B cell (primary cell): Measurements from ENCODE around the gene HES1. TPM values are rescaled to one million over a fixed set of nuclear protein-coding genes. Genes with fewer than 3 reads are reported as not detected.

ENCODE experiments used
- ATAC-seq: fragments of 200-7000 bp; cut with Tn5 transposase; one replicate; pipeline ENCODE4 v1.10.0; 2021; ENCODE audit warnings: low read depth, mild to moderate bottlenecking, moderate number of reproducible peaks, moderate library complexity
- CTCF ChIA-PET: fragments of 350-600 bp; sonication (Branson Sonifier 250); formaldehyde crosslinking; loops from one replicate; lab custom pipeline; 2021; ENCODE audit warnings: antibody characterized with exemption, inconsistent platforms; lab: Charles Lee
- POLR2A ChIA-PET: fragments of 350-600 bp; sonication (Branson Sonifier 250); formaldehyde crosslinking; loops from one replicate; lab custom pipeline; 2021; ENCODE audit warnings: antibody characterized with exemption; lab: Charles Lee
- DNase-seq: peaks from one replicate; pipeline ENCODE4 v3.0.0; 2013
- H2AFZ ChIP-seq: 2 replicates; pipeline ENCODE4 v1.6.1; 2012; ENCODE audit warnings: mild to moderate bottlenecking, low read depth, low read length; ENCODE audit not compliant: insufficient read depth, poor library complexity, severe bottlenecking
- H3K27ac ChIP-seq, 2 donors: 1 replicate in 1 of 2; 2 replicates in 1 of 2; pipeline ENCODE4 v1.5.1; 2012 to 2013; ENCODE audit warnings: low read length in 2 of 2, mild to moderate bottlenecking in 2 of 2, moderate library complexity in 1 of 2
- H3K27me3 ChIP-seq, 4 experiments: fragments of 200-600 bp in 1 of 4; sonication (generic) in 1 of 4; replicated peaks in 1 of 4; 1 replicate in 2 of 4; 2 replicates in 2 of 4; pipeline versions ENCODE4 v1.6.1 to v1.7.0; 2013 to 2016; ENCODE audit warnings: low read length in 3 of 4, mild to moderate bottlenecking in 2 of 4, mixed read lengths in 1 of 4, moderate library complexity in 1 of 4; ENCODE audit not compliant: insufficient read depth in 4 of 4, control insufficient read depth in 3 of 4; ENCODE audit errors: control extremely low read depth in 1 of 4
- H3K36me3 ChIP-seq, 2 experiments: replicated peaks in 1 of 2; 1 replicate in 1 of 2; 2 replicates in 1 of 2; pipeline versions ENCODE4 v1.6.1 to v1.7.1; 2013; ENCODE audit warnings: low read length in 1 of 2; ENCODE audit not compliant: insufficient read depth in 2 of 2, control insufficient read depth in 1 of 2; ENCODE audit errors: control extremely low read depth in 1 of 2, extremely low read depth in 1 of 2
- H3K4me1 ChIP-seq, 2 donors: fragments of 200-600 bp in 1 of 2; sonication (generic) in 1 of 2; 1 replicate in 1 of 2; 2 replicates in 1 of 2; pipeline versions ENCODE4 v1.5.1 to v1.6.1; 2013 to 2017; ENCODE audit warnings: low read length in 2 of 2; ENCODE audit not compliant: control insufficient read depth in 2 of 2, insufficient read depth in 2 of 2
- H3K4me2 ChIP-seq: replicated peaks from 2 replicates; pipeline ENCODE3; 2012; ENCODE audit warnings: mild to moderate bottlenecking, low read depth, low read length; ENCODE audit not compliant: poor library complexity, severe bottlenecking
- H3K4me3 ChIP-seq, 5 experiments: fragments of 200-600 bp in 1 of 5; sonication (generic) in 1 of 5; 1 replicate in 3 of 5; 2 replicates in 2 of 5; pipeline versions ENCODE4 v1.5.1 to v1.7.0; 2011 to 2016; ENCODE audit warnings: low read length in 4 of 5, mild to moderate bottlenecking in 4 of 5, low read depth in 2 of 5, control low read depth in 1 of 5, moderate library complexity in 1 of 5; ENCODE audit not compliant: insufficient read depth in 1 of 5; ENCODE audit errors: control extremely low read depth in 1 of 5, extremely low read depth in 1 of 5
- H3K79me2 ChIP-seq: fragments of 200-600 bp; sonication (generic); one replicate; pipeline ENCODE4 v1.6.0; 2016; ENCODE audit warnings: low read length; ENCODE audit not compliant: control insufficient read depth, insufficient read depth
- H3K9ac ChIP-seq: fragments of 200-600 bp; sonication (generic); 2 replicates; pipeline ENCODE4 v1.6.1; 2017; ENCODE audit warnings: mild to moderate bottlenecking, low read length, moderate library complexity
- H3K9me3 ChIP-seq, 3 donors: one replicate each; pipeline versions ENCODE4 v1.6.1 to v1.7.1; 2013; ENCODE audit warnings: low read length in 2 of 3; ENCODE audit not compliant: control insufficient read depth in 2 of 3, insufficient read depth in 1 of 3; ENCODE audit errors: control extremely low read depth in 1 of 3
- H4K20me1 ChIP-seq: 2 replicates; pipeline ENCODE4 v1.6.0; 2012; ENCODE audit warnings: mild to moderate bottlenecking, low read length; ENCODE audit not compliant: insufficient read depth, control insufficient read depth, poor library complexity, severe bottlenecking
- H3K27ac Mint-ChIP-seq: one replicate; pipeline ENCODE4 v1.8.0; 2021; ENCODE audit warnings: mixed read lengths
- H3K27me3 Mint-ChIP-seq: one replicate; pipeline ENCODE4 v1.8.0; 2021; ENCODE audit warnings: mixed read lengths
- H3K4me1 Mint-ChIP-seq: one replicate; pipeline ENCODE4 v1.8.0; 2021; ENCODE audit warnings: mixed read lengths
- H3K4me3 Mint-ChIP-seq: one replicate; pipeline ENCODE4 v1.8.0; 2021; ENCODE audit warnings: mixed read lengths
- H3K9me3 Mint-ChIP-seq: one replicate; pipeline ENCODE4 v1.8.0; 2022; ENCODE audit warnings: mixed read lengths; ENCODE audit not compliant: insufficient read depth
- EZH2 ChIP-seq: IDR thresholded peaks from 2 replicates; pipeline ENCODE4 v1.6.1; 2012; ENCODE audit warnings: borderline replicate concordance, low read depth, mild to moderate bottlenecking, moderate library complexity, low read length; ENCODE audit not compliant: insufficient read depth, poor library complexity, severe bottlenecking
- WGBS: methylation state at CpG from one replicate; pipeline ENCODE4 v1.1.5; 2013; ENCODE audit warnings: missing lambda C conversion rate; ENCODE audit not compliant: insufficient coverage; 5-methylcytosine and 5-hydroxymethylcytosine counted together
- intact Hi-C: fragments of 100-400 bp; cut with micrococcal nuclease; formaldehyde crosslinking; loops from one replicate; pipeline ENCODE4 v1.10.0; 2022
- polyA plus RNA-seq: library from polyadenylated mRNA; depleted of rRNA; stranded (reverse); fragments of >200 nt; gene quantifications from 2 replicates; pipeline ENCODE4 v1.2.3, GENCODE V29; 2012
- total RNA-seq, 2 donors: library from RNA; stranded (reverse); fragments of 120-200 nt in 1 of 2; gene quantifications; 1 replicate in 1 of 2; 2 replicates in 1 of 2; pipeline versions ENCODE4 v1.2.3 to v1.2.4, GENCODE V29; 2013 to 2022
- TF ChIP-seq, protein P1 (sequence below): fragments of 200-600 bp; IDR thresholded peaks from one replicate; pipeline ENCODE4 v1.8.0; 2022; ENCODE audit warnings: antibody characterized with exemption, mild to moderate bottlenecking

HES1 gene
- total and polyA plus RNA-seq, 2 donors (not counting 1 experiment from before 2014, with no cell fraction given): 2.4 to 60.3 TPM

DNA sequence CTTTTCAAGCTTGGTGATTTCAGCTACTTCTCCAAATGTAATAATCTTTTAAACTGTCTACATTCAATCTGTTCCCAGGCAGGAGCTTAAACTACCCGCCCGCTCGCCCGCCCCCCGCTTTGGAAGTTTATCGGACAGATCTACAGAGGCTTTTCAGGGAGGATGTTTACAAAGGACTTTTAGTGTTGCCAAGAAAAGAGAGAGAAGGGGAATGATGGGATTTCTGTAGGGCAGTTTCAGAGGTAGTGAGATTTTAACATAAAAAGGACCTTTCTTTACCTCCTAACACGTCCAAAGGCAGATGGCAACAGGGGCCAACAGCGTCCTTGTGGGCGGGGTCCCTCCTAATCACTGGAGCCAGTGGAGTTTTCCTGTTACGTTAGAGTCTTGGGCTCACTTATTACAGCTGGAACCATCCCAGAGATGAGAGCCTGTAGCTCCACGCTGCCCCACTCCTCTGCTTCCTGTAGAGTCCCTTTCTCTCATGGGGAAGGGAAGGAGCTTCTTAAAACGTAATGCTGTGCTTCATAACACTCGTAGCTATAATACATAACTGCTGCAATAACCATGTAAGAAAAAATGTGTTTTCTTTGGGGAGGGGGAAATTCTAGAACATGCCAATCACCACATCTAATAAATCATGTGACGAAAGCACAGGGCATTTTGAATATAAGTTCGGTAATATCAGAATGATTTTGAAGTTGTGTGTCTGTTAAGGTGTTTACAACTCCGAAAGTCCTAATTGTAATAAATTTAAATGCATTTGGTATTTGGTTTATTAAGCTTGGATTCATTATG, 30.9 kb downstream of the HES1 start:
- intact Hi-C loops: no loop called here
- no peaks in the 10 kb centered on the region for H3K9me3 Mint-ChIP-seq
- no peaks in the 10 kb centered on the region for H3K9me3 ChIP-seq
- H4K20me1 ChIP-seq: no peaks in the 10 kb centered on the region
- H3K36me3 ChIP-seq: no peaks in the 10 kb centered on the region
- no peak for ATAC-seq
- WGBS: 94% methylated on average over 3 of the region's 16 CpGs
- no peak overlapping the region for H2AFZ ChIP-seq
- ChIA-PET CTCF (interaction anchor here (1.0 to 2.6 kb wide), 5 partner anchors 9 to 379 kb away, joined by 3 to 8 read pairs (median 5); no protein-coding TSS in a partner anchor), POLR2A (no interaction called here)
- H3K4me1 ChIP-seq: no peaks in the 10 kb centered on the region
- H3K4me3 ChIP-seq: no peak overlapping the region
- TF ChIP-seq, protein P1, sequence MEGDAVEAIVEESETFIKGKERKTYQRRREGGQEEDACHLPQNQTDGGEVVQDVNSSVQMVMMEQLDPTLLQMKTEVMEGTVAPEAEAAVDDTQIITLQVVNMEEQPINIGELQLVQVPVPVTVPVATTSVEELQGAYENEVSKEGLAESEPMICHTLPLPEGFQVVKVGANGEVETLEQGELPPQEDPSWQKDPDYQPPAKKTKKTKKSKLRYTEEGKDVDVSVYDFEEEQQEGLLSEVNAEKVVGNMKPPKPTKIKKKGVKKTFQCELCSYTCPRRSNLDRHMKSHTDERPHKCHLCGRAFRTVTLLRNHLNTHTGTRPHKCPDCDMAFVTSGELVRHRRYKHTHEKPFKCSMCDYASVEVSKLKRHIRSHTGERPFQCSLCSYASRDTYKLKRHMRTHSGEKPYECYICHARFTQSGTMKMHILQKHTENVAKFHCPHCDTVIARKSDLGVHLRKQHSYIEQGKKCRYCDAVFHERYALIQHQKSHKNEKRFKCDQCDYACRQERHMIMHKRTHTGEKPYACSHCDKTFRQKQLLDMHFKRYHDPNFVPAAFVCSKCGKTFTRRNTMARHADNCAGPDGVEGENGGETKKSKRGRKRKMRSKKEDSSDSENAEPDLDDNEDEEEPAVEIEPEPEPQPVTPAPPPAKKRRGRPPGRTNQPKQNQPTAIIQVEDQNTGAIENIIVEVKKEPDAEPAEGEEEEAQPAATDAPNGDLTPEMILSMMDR: no peak
- TF ChIP-seq EZH2: no peak
- H3K4me3 Mint-ChIP-seq: no peak overlapping the region
- H3K79me2 ChIP-seq: no peaks in the 10 kb centered on the region
- H3K4me2 ChIP-seq: no peak overlapping the region
- H3K4me1 Mint-ChIP-seq: peaks cover 2% of the 10 kb centered on the region
- DNase-seq: no peak
- peaks cover 0 to 29% (median 16%) of the 10 kb centered on the region in 4 experiments for H3K27me3 ChIP-seq
- no peak overlapping the region for H3K9ac ChIP-seq
- no peak overlapping the region for H3K27ac Mint-ChIP-seq
- H3K27me3 Mint-ChIP-seq: peaks cover 44% of the 10 kb centered on the region
- no peak overlapping the region for H3K27ac ChIP-seq
